HG03558 (cell line): Measurements from ENCODE around the gene IL17B.

Source experiments
- ATAC-seq: cut with Tn5 transposase; IDR thresholded peaks from one replicate; pipeline ENCODE4 v1.9.1; 2021; ENCODE audit warnings: moderate number of reproducible peaks; ENCODE audit not compliant: unreplicated experiment; ENCODE audit errors: extremely low read depth

Gene IL17B

DNA sequence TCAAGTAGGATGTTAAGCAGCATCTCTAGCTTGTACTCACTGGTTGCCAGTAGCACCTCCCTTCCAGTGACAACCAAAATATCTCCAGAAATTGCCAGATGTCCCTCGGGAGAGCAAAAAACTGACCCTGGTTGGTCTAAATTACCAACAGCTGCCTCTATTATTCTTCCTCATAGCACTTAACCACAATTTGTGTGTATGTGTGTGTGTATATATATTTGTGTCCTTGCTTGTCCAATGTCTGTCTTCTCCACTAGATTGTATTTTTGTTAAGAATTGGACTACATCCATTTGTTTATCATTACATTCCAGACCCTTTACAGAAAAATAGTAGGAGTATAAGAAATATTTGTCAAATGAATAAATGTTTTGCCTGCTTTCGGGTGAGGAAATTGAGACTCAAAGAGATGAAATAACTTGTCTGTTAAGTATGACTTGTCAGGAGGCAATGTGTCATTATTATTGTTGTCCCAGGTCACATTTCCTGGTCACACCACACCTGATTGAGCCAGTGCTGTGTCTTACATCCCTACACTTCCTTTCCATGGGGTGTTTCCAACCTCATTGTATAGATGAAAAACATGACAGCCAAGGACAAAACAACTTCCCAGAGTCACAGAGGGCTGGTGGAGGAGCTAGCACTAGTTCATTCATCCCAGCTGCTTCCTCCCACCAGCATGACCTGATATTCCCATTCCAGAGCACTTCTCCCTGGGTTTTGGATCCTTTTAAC is 45.2 kb downstream of the IL17B start:
- ATAC-seq = no peak

DNA sequence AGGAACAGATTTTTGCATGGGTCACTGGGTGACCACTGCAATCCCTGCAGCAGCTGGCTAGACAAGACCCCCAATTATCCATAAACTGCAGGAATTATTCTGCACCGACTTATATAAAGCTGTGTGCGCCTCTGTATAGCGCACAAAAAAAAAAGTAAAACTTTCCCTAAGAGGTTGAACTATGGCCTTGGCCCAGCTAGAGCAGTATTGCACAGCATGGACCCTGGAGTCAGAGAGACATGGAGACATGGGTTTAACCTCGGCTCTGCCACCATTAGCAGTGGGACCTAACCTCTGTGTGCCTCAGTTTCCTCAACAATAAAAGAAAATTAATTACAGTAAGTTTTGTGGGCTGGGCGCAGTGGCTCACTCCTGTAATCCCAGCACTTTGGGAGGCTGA is 50.9 kb downstream of the IL17B start:
- ATAC-seq = no peak

DNA sequence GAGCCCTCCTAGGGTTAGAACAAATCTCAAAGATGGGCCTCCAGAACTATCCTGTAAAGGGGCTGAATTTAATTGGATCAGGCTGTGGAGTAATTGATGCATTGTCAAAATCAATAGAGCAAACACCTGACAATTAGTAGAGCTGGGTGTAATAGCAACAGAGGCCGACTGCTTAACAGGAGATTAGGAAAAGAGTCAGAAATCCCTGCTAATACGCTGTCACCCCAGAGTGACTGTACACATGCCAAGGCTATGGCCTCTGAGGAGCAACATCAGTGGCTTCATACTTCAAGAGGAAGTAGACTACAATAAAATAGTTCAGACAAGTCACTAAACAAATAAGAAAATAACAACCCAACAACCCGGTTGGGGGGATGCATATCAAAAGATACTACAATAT is 52.5 kb downstream of the IL17B start:
- no peak for ATAC-seq

DNA sequence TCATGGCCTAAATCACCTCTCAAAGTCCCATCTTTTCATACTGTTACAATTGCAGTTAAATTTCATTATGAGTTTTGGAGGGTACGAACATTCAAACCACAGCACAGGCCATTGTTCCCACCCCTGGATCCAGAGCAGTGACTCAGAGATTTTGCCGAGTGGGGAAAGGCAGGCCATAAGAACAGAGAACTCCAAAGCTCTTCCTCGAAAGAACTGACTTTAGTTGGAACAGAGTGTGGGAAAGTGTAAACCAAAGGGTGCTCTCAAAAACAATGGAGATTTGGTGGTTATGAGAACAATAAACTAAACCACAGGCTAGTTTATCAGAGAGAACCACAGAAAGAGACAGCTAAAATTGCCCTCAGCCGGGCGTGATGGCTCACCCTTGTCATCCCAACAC is 53.2 kb downstream of the IL17B start:
- ATAC-seq = no peak

DNA sequence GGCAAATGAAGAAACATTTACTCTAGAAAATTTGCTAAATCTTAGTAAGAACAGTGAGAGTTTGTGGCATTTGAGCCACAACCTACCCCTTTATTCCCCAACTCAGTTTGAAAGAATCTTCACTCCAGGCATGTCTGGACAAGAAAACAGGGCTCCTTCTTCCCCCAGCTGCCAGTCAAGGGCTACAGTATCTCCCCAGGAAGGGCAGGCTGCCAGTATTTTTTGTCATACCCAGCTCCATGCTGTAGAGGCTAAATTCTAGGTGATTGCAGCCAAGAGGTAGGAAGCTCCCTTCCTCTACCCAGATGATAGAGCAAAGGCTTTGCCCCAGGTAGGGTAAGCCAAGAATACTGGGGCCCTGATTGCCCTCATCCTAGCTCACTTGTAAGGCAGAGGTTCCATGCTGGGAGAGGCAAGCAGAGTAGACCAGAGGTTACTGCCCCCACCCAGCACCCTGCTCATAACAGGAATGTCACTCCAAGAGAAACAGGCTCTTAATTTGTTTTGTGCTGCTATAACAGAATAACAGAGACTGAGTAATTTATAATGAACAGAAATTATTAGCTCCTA is 53.8 kb downstream of the IL17B start:
- ATAC-seq = no peak

DNA sequence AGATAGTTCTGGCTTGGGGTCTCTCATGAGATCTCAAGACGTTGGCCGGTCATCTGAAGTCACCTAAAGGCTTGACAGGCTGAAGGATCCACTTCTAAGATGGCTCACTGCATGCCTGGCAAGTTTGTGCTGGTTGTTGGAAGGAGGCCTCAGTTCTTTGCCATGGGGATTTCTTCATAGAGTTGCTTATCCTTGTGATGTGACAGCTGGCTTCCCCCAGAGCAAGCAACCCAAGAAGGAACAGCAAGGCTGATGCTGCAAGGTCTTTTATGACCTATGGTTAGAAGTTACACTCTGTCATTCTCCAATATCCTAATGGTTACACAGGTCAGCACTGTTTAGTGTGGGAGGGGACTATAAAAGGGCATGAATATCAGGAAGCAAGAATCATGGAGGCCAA is 54.5 kb downstream of the IL17B start:
- no peak for ATAC-seq
